HG03280 (cell line): ENCODE data around the gene AKR7A3.
"Not testable (repeated sequence)": the region's sequence is repeated elsewhere in the genome, so short reads cannot be mapped to it uniquely, and the experiment has no call there.

Experiments
- ATAC-seq: cut with Tn5 transposase; IDR thresholded peaks from one replicate; pipeline ENCODE4 v1.9.1; 2021; ENCODE audit warnings: mild to moderate bottlenecking, moderate library complexity; ENCODE audit not compliant: unreplicated experiment

Gene AKR7A3

DNA sequence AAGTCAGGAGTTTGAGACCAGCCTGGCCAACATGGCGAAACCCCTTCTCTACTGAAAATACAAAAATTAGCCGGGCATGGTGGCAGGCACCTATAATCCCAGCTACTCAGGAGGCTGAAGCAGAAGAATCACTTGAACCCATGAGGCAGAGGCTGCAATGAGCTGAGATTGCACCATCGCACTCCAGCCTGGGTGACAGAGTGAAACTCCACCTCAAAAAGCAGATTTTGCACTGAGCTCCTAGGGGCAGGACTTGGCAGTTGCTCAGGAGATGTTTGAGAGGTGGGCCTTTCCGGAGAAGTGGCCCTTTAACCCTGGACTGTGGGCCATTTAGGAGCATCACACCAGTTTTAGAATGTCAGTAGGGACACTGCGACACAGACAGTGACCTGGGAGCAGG is 32.3 kb downstream of the AKR7A3 start:
- not testable (repeated sequence) for ATAC-seq

DNA sequence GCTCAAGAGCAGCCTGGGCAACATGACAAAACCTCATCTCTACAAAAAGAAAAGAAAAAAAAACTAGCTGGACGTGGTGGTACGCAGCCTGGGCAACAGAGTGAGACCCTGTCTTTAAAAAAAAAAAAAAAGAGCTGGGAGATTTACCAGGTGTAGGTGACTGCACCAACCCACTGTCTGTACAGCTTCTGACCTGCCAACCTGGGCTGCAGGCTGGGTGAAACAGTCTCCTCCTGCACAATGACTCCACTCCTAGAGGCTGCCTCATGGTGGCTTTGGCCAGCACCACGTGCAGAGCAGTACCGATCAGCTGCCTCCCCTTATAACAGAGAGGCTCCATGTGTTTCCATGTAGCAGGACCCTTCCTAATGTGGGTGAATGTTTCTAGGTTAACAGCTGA is 33.3 kb downstream of the AKR7A3 start:
- ATAC-seq: no peak

DNA sequence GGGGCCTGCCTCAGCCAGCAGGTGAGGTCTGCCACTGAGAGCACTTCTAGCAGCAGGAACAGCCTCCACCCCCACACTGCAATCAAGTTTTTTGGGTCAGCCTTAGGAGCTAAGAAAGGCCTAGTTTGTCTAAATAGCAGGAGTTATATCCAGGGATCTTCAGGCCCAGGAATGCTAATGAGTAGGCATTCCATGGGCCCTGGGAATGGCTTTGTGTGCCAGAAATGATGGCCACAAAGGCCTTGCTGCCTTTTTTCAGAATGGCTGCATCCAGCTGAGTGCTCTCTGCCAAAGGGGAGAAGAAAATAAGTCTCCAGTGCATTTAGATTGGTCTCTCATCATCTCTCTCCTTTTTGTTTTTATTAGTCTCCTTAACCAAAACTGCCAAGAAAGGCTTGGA is 34.2 kb downstream of the AKR7A3 start:
- ATAC-seq: no peak

DNA sequence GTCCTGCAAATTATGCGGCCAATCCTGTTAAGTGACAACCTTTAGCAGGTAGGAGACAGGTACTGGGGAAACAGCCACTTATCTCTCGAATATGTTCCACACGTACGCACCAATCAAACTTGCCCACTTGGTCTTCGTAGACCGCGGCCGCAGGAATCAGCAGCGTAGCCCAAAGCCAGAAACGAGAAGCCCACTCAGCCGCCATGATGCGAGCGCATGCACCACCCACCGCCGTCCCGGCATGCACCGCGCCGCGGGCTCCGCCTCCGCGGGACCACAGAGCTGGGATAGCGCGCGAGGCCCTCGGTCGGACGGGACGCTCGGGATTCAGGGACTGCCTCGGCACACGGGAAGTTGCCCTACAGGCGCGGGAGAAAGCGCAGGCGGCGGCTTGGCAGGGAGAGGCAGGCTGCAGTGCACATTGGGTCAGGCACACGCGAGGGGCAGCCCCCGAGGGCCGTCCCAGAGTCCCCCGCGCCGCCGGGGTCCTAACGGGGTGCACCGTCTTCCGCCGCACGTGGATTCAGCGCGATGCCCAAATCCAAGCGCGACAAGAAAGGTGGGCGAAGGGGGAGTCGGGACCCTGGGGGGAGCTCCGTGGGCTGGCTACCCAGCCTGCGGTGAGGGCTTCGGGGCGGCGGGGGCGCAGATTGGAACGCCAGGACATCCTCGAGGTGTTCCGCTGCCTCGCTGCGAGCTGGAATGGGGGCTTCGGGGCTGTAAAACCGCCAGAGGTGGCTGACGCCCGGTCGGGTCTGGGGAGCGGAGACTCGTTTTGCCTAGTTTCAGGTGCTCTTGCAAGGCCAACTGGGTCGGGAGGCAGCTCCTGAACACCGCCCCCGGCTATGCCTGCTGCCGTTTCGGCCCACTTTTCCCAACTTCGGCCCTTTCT is 37.0 kb downstream of the AKR7A3 start, which contains the start of the genes EMC1 and MRTO4:
Gene EMC1 (minus strand): TSS at position 220 of the 892 bp plus-strand sequence. CDS start 15 bp downstream, at position 205.
Gene MRTO4 (plus strand): TSS at position 501 of the 892 bp plus-strand sequence. CDS start 31 bp downstream, at position 532.
- peak; percentile 82 for ATAC-seq

DNA sequence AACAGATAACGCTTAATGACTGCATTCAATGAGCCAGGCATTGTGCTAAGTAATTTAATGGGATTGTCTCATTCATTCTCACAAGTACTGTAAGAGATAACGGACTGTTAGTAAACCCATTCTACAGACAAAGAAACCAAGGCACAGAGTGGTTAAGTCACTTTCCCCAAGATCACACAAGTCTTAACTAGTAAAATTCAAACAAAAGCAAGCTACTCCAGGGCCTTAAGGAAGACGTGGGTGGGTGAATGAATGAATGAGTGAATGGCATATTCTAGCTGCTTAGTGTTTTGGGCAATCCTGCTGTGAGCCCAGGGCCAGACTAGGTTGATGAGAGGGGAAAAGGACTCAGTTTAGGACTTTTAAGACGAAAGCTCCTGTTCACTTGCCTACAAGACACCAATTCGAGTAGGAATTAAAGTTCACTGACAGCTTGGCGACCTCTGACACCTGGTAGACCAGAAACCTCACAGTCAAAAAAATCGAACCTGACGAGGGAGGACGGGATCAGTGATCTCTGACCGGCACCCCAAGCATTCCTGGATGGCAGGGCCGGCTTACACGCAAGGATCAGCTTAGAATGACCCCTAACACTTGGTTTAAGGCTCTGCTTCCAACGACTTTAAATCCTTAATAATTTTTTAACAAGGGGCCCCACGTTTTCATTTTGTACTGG is 37.8 kb downstream of the AKR7A3 start:
- ATAC-seq: no peak

DNA sequence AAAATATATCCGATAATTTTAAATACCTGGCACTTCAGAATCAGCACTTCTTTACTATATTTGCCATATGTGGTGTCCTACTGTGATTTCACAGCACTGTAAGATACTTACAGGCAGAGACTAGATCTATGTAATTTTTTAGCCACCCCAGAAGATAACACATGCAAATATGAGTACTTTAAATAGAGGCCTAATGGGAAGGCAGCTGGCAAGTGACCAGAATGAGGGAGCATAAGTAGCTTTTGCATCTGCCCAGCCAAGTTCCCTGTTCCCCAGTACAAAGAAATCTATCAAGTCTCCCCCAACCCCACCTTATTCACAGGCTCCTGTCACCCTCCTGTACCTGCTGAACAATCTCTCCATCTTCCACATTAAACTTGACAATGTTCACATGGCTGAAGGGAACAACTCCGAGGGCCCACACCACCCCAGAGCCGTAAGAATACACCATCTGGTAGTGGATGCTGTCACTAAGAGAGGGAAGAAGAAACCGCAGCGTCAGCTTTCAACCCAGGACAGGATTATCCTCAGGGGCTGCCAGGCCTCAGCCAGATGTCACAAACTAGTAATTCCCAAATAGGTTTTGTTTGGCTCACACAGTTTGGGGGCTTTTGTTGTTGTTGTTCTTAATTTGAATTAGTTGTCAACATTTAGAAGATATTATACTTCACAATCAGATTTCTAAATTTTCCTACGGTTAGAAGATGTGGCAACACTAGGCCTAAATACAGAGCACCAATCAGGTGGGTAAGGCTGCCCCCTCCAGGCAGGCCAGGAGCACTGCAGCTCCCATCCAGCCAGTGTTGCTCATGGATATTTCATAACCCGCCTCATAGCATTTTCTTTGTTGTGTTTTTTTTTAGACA is 47.7 kb downstream of the AKR7A3 start:
- ATAC-seq: peak; percentile 51

DNA sequence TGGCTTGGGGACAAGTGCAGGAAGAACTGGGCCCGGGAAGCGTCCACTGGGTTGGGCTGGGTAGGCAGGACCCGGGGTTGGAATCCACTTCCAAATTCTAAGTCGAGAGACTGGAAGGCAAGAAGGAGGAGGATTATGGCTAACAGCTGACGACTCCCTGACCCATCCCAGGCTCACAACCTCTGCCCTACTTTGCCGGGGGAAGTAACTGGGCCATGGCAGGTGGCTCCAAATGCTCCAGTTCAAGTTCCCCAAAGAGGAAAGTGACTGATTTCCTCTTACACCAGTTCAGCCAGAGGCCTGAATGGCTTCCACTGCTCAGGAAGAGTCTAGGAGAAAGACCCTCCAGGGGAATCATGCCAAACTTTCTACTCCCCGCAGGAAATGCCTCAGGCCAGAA is 48.7 kb downstream of the AKR7A3 start:
- no peak for ATAC-seq

DNA sequence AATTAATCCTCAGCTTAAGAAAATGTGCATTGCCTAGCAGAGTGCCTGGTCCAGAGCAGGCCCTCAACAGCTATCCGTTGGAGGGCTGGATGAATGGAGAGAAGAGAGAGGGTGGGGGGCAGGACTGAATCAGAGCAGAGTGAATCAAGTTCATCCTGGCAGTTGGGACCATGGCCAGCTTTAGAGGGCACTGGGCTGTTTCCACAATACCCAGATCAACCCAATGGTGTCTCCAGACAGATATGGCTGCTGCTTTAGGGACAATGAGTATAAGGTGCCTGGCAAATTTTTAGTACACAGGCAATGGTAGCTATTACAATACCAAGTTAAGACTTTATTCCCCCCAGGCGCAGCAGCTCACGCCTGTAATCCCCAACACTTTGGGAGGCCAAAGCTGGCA is 54.3 kb downstream of the AKR7A3 start:
- ATAC-seq: no peak
